ENCODE data around the gene CDH4. TPM values are rescaled to one million over a fixed set of nuclear protein-coding genes. Genes with fewer than 3 reads are reported as not detected.

CDH4 gene
- total and polyA plus RNA-seq, 2 donors from 2014 or later = 1.1 TPM; not detected in 1

DNA sequence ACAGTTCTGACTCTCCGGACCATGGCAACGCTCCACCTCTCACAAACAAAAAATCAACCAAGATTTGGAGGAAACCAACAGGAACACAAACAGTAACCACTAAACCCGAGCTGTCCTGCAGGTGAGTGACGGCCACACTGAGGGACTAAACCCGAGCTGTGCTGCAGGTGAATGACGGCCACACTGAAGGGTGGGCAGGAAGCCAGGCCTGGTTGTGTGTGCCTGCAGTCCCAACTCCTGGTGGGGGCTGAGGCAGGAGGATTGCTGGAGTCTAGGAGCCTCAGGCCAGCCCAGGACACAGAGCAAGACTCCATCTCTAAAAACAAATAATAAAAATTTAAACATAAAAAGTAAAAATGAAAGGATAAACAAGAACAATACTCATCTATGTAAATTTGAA lies 733.0 kb downstream of the CDH4 start:
- Histone ChIP-seq H3K27ac (ENCODE audit: low read depth in 2 of 2, low read length in 2 of 2) (no peak overlapping the region), H3K4me1 (ENCODE audit: control insufficient read depth in 2 of 3, insufficient read depth in 2 of 3, low read depth in 1 of 3, low read length in 3 of 3) (no peaks in the 10 kb centered on the region), H3K27me3 (ENCODE audit: control insufficient read depth, insufficient read depth, low read length) (no peaks in the 10 kb centered on the region), H3K9ac (ENCODE audit: low read length in 3 of 3) (no peak overlapping the region), H3K36me3 (ENCODE audit: control insufficient read depth in 2 of 3, insufficient read depth in 3 of 3, low read length in 3 of 3) (peaks cover 0 to 25% (median 18%) of the 10 kb centered on the region in 3 donors), H3K4me3 (ENCODE audit: low read length in 3 of 3) (no peak overlapping the region), H3K9me3 (ENCODE audit: control insufficient read depth in 2 of 3, insufficient read depth in 1 of 3, low read length in 3 of 3) (no peaks in the 10 kb centered on the region)
- no peak for DNase-seq
- FAIRE-seq = no peak
- no peak for TF ChIP-seq CTCF (IDR thresholded peaks at IDR 0.05; ENCODE audit: borderline replicate concordance, extremely low read depth, insufficient read depth)
- intact Hi-C loops (cut with DNase I) = no loop called here

DNA sequence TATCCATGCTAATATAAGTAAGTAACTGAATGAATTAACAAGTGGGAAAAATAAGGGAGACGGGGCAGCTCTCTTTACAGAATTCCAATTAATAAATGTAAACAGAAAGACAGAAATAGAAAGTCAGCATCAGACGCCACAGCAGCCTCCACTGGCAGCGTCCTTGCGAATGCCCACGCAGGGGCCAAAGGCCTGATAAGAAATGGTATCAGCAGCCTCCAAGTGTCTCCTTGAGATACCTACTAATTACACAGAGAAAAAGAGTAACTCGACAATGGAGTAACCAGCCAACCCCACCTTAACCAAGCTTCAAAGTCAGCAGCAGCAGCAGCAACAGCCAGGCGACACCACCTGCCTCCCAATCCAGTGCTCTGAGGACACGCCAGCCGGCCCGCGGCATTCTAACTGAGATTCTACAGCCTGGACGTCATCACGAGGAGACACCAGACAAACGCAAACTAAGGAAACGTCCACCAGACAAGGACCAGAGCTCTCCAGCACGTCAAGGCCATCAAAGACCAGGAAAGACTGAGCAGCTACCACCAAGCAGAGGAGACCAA lies 734.8 kb downstream of the CDH4 start:
- FAIRE-seq (no peak), DNase-seq (peak in 1 of 5 donors; percentile 35)
- H3K4me1 ChIP-seq (ENCODE audit: control insufficient read depth in 2 of 3, insufficient read depth in 2 of 3, low read depth in 1 of 3, low read length in 3 of 3) = no peaks in the 10 kb centered on the region
- TF ChIP-seq CTCF (IDR thresholded peaks at IDR 0.05; ENCODE audit: borderline replicate concordance, extremely low read depth, insufficient read depth) = no peak
- H3K9ac ChIP-seq (ENCODE audit: low read length in 3 of 3) = no peak overlapping the region
- H3K9me3 ChIP-seq (ENCODE audit: control insufficient read depth in 2 of 3, insufficient read depth in 1 of 3, low read length in 3 of 3) = peaks cover under 1 to 6% (median 2%) of the 10 kb centered on the region in 3 donors
- H3K27me3 ChIP-seq (ENCODE audit: control insufficient read depth, insufficient read depth, low read length) = no peaks in the 10 kb centered on the region
- peaks cover 0 to 30% (median 22%) of the 10 kb centered on the region in 3 donors for H3K36me3 ChIP-seq (ENCODE audit: control insufficient read depth in 2 of 3, insufficient read depth in 3 of 3, low read length in 3 of 3)
- intact Hi-C loops (cut with DNase I) = no loop called here
- no peak overlapping the region for H3K4me3 ChIP-seq (ENCODE audit: low read length in 3 of 3)
- no peak overlapping the region for H3K27ac ChIP-seq (ENCODE audit: low read depth in 2 of 2, low read length in 2 of 2)

- Histone ChIP-seq H3K9ac (ENCODE audit: low read length in 3 of 3) (no peak overlapping the region), H3K27ac (ENCODE audit: low read depth in 2 of 2, low read length in 2 of 2) (no peak overlapping the region), H3K4me1 (ENCODE audit: control insufficient read depth in 2 of 3, insufficient read depth in 2 of 3, low read depth in 1 of 3, low read length in 3 of 3) (no peaks in the 10 kb centered on the region), H3K4me3 (ENCODE audit: low read length in 3 of 3) (no peak overlapping the region), H3K36me3 (ENCODE audit: control insufficient read depth in 2 of 3, insufficient read depth in 3 of 3, low read length in 3 of 3) (peaks cover 2 to 43% (median 34%) of the 10 kb centered on the region in 3 donors), H3K9me3 (ENCODE audit: control insufficient read depth in 2 of 3, insufficient read depth in 1 of 3, low read length in 3 of 3) (peaks cover 2 to 8% (median 3%) of the 10 kb centered on the region in 3 donors), H3K27me3 (ENCODE audit: control insufficient read depth, insufficient read depth, low read length) (no peaks in the 10 kb centered on the region)
- FAIRE-seq = no peak
- DNase-seq = no peak
- TF ChIP-seq CTCF (IDR thresholded peaks at IDR 0.05; ENCODE audit: borderline replicate concordance, extremely low read depth, insufficient read depth) = no peak
- intact Hi-C loops (cut with DNase I) = no loop called here
Measured at GRCh38 chr20:61988665-61989064, 736.6 kb downstream of the CDH4 start.

GRCh38 chr20:61989741-61990140 lies 737.7 kb downstream of the CDH4 start:
- Histone ChIP-seq H3K36me3 (ENCODE audit: control insufficient read depth in 2 of 3, insufficient read depth in 3 of 3, low read length in 3 of 3) (peaks cover 2 to 52% (median 32%) of the 10 kb centered on the region in 3 donors), H3K27ac (ENCODE audit: low read depth in 2 of 2, low read length in 2 of 2) (no peak overlapping the region), H3K27me3 (ENCODE audit: control insufficient read depth, insufficient read depth, low read length) (no peaks in the 10 kb centered on the region), H3K4me1 (ENCODE audit: control insufficient read depth in 2 of 3, insufficient read depth in 2 of 3, low read depth in 1 of 3, low read length in 3 of 3) (no peaks in the 10 kb centered on the region), H3K9ac (ENCODE audit: low read length in 3 of 3) (no peak overlapping the region), H3K9me3 (ENCODE audit: control insufficient read depth in 2 of 3, insufficient read depth in 1 of 3, low read length in 3 of 3) (peaks cover 2 to 8% (median 3%) of the 10 kb centered on the region in 3 donors), H3K4me3 (ENCODE audit: low read length in 3 of 3) (no peak overlapping the region)
- intact Hi-C loops (cut with DNase I) = no loop called here
- DNase-seq (peak in 1 of 5 donors; percentile 25), FAIRE-seq (no peak)
- no peak for TF ChIP-seq CTCF (IDR thresholded peaks at IDR 0.05; ENCODE audit: borderline replicate concordance, extremely low read depth, insufficient read depth)

Measured in kidney (tissue), 14 donors.